Skeletal muscle tissue (tissue), 4 donors: ENCODE results near the gene TMEM184A. TPM values are rescaled to one million over a fixed set of nuclear protein-coding genes. Genes with fewer than 3 reads are reported as not detected.

ENCODE experiments used
- H3K27ac ChIP-seq: one replicate; pipeline ENCODE4 v1.7.0; 2013; ENCODE audit warnings: mild to moderate bottlenecking, low read depth, low read length, inconsistent platforms
- H3K27me3 ChIP-seq, 3 donors: one replicate each; pipeline ENCODE4 v1.7.0; 2013; ENCODE audit warnings: low read length in 3 of 3; ENCODE audit not compliant: control insufficient read depth in 3 of 3, insufficient read depth in 3 of 3
- H3K36me3 ChIP-seq, 3 donors: one replicate each; pipeline ENCODE4 v1.7.0; 2013; ENCODE audit warnings: low read length in 3 of 3; ENCODE audit not compliant: control insufficient read depth in 3 of 3, insufficient read depth in 3 of 3
- H3K4me1 ChIP-seq, 3 donors: one replicate each; pipeline ENCODE4 v1.7.0; 2013; ENCODE audit warnings: low read length in 3 of 3, mild to moderate bottlenecking in 3 of 3; ENCODE audit not compliant: control insufficient read depth in 3 of 3, insufficient read depth in 3 of 3
- H3K4me3 ChIP-seq, 3 donors: one replicate each; pipeline ENCODE4 v1.7.0; 2013; ENCODE audit warnings: low read length in 3 of 3
- H3K9ac ChIP-seq, 3 donors: one replicate each; pipeline ENCODE4 v1.7.0; 2013; ENCODE audit warnings: low read length in 3 of 3, mild to moderate bottlenecking in 3 of 3, moderate library complexity in 2 of 3, low read depth in 1 of 3
- H3K9me3 ChIP-seq, 3 donors: one replicate each; pipeline ENCODE4 v1.7.0; 2013; ENCODE audit warnings: low read length in 3 of 3; ENCODE audit not compliant: control insufficient read depth in 3 of 3
- total RNA-seq: library from RNA; depleted of rRNA; stranded (reverse); fragments of >200 nt; gene quantifications from one replicate; pipeline ENCODE4 v1.2.3, GENCODE V29; 2014
- donor health status: Osteomylitis.

TMEM184A gene
- total RNA-seq, 1 donor from 2014 or later = not detected

- Histone ChIP-seq H3K9me3 (no peaks in the 10 kb centered on the region), H3K9ac (no peak overlapping the region), H3K36me3 (peaks cover 19 to 35% (median 26%) of the 10 kb centered on the region in 3 donors), H3K27ac (no peak overlapping the region), H3K27me3 (no peaks in the 10 kb centered on the region), H3K4me3 (no peak overlapping the region), H3K4me1 (peaks cover 28 to 37% (median 29%) of the 10 kb centered on the region in 3 donors)
Measured at GRCh38 chr7:1540776-1541271, 15.2 kb downstream of the TMEM184A start.

- Histone ChIP-seq H3K36me3 (peaks cover 19 to 35% (median 26%) of the 10 kb centered on the region in 3 donors), H3K27ac (no peak overlapping the region), H3K4me1 (peaks cover 28 to 44% (median 36%) of the 10 kb centered on the region in 3 donors), H3K9ac (peak overlapping the region in 1 of 3 donors; percentile 33), H3K27me3 (no peaks in the 10 kb centered on the region), H3K9me3 (no peaks in the 10 kb centered on the region), H3K4me3 (no peak overlapping the region)
Measured at GRCh38 chr7:1539882-1540775, 15.9 kb downstream of the TMEM184A start.

- Histone ChIP-seq H3K36me3 (peaks cover 16 to 31% (median 26%) of the 10 kb centered on the region in 3 donors), H3K27me3 (no peaks in the 10 kb centered on the region), H3K4me1 (peaks cover 29 to 51% (median 43%) of the 10 kb centered on the region in 3 donors), H3K9me3 (no peaks in the 10 kb centered on the region), H3K27ac (peak overlapping the region; percentile 100), H3K9ac (peak overlapping the region in 1 of 3 donors; percentile 33), H3K4me3 (no peak overlapping the region)
Measured at GRCh38 chr7:1539181-1539881, 16.7 kb downstream of the TMEM184A start.

- H3K9me3 ChIP-seq = no peaks in the 10 kb centered on the region
- peak overlapping the region in 2 of 3 donors; percentile 94 to 96 for H3K9ac ChIP-seq
- H3K4me1 ChIP-seq = peaks cover 35 to 54% (median 50%) of the 10 kb centered on the region in 3 donors
- H3K27me3 ChIP-seq = no peaks in the 10 kb centered on the region
- H3K36me3 ChIP-seq = peaks cover 16 to 28% (median 22%) of the 10 kb centered on the region in 3 donors
- peak overlapping the region; percentile 100 for H3K27ac ChIP-seq
- H3K4me3 ChIP-seq = peak overlapping the region in 2 of 3 donors; percentile 82 to 83
Measured at GRCh38 chr7:1538544-1539180, 17.3 kb downstream of the TMEM184A start.

- Histone ChIP-seq H3K27me3 (no peaks in the 10 kb centered on the region), H3K36me3 (peaks cover 16 to 24% (median 18%) of the 10 kb centered on the region in 3 donors), H3K9ac (peak overlapping the region; percentile 91 to 96 (median 94)), H3K4me3 (peak overlapping the region; percentile 66 to 83 (median 82)), H3K27ac (peak overlapping the region; percentile 100), H3K4me1 (peaks cover 44 to 63% (median 59%) of the 10 kb centered on the region in 3 donors), H3K9me3 (no peaks in the 10 kb centered on the region)
Measured at GRCh38 chr7:1537535-1538412, 18.2 kb downstream of the TMEM184A start.

GRCh38 chr7:1536743-1537534 lies 19.1 kb downstream of the TMEM184A start:
- no peaks in the 10 kb centered on the region for H3K27me3 ChIP-seq
- peak overlapping the region; percentile 100 for H3K27ac ChIP-seq
- no peaks in the 10 kb centered on the region for H3K9me3 ChIP-seq
- peak overlapping the region; percentile 91 to 96 (median 94) for H3K9ac ChIP-seq
- H3K4me3 ChIP-seq = peak overlapping the region; percentile 66 to 83 (median 82)
- peaks cover 52 to 72% (median 67%) of the 10 kb centered on the region in 3 donors for H3K4me1 ChIP-seq
- peaks cover 16 to 24% (median 18%) of the 10 kb centered on the region in 3 donors for H3K36me3 ChIP-seq

DNA sequence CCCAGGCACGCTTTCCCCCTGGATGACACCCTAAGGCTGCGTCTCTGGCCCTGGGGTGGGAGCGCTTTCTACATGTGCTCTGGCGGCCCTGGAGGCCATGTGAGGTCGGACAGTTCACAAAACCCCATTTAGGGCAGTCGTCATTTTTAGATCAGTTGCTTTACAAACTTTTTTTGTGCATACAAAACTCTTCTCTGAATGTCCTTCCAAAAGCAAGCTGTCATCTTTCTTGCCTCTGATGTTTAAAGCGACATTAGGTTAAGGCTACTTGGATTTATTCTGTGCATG lies 19.6 kb downstream of the TMEM184A start:
- peak overlapping the region; percentile 100 for H3K27ac ChIP-seq
- peak overlapping the region; percentile 91 to 96 (median 94) for H3K9ac ChIP-seq
- H3K4me1 ChIP-seq = peaks cover 57 to 77% (median 73%) of the 10 kb centered on the region in 3 donors
- peaks cover 14 to 21% (median 17%) of the 10 kb centered on the region in 3 donors for H3K36me3 ChIP-seq
- H3K4me3 ChIP-seq = peak overlapping the region; percentile 66 to 83 (median 82)
- H3K27me3 ChIP-seq = no peaks in the 10 kb centered on the region
- no peaks in the 10 kb centered on the region for H3K9me3 ChIP-seq

DNA sequence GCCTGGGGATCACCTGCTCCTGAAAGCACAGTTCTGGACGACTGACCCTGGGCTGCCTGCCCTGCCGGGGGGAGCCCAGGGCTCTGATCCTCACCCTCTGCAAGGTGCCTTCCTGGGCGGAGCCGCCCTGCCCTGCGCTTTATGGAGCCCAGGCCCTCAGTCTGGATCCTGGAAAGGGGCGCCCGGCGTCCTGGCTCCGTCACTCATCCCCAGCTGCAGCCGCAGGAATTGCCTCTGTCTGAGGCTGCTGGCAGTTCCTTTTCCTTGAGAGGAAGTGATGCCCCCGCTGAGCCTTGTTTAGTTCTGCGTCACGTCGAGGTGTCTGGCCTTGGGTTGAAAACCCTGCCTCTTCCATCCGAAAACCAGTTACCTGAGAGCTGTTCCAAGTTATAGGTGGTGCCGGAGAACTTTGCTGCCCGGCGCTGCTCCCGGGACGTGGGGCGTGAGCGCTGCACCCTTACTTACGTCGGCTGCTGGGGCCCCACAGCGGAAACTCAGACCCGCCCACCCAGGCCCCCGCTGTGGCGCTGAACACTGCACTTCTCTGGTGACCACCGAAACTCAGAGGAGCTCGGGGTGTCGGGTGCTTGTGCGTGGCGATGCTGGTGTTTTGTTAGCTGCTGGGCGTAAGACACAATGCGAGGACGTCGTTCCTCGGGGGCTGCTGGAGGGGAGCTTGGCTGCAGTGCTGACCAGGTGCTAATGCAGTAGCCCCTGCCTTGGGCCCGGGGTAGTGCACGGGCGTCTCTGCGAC lies 20.1 kb downstream of the TMEM184A start:
- Histone ChIP-seq H3K9ac (peak overlapping the region in 2 of 3 donors; percentile 94 to 96), H3K36me3 (peaks cover 11 to 17% (median 11%) of the 10 kb centered on the region in 3 donors), H3K9me3 (no peaks in the 10 kb centered on the region), H3K4me3 (peak overlapping the region; percentile 66 to 83 (median 82)), H3K27ac (peak overlapping the region; percentile 100), H3K27me3 (no peaks in the 10 kb centered on the region), H3K4me1 (peaks cover 60 to 79% (median 74%) of the 10 kb centered on the region in 3 donors)
